Astrocyte (in vitro differentiated cells and primary cell): ENCODE measurements around the gene PRR12.

Source experiments
- CTCF ChIP-seq: IDR thresholded peaks from 2 replicates; pipeline ENCODE4 v1.5.1; 2011; ENCODE audit warnings: low read depth, mild to moderate bottlenecking, inconsistent platforms, low read length, moderate library complexity; ENCODE audit not compliant: insufficient read depth
- EZH2 ChIP-seq: IDR thresholded peaks from 2 replicates; pipeline ENCODE4 v1.6.1; 2012; ENCODE audit warnings: mild to moderate bottlenecking, low read length, inconsistent platforms; ENCODE audit not compliant: insufficient read depth

- no peak for TF ChIP-seq EZH2
- no peak for TF ChIP-seq CTCF
These were observed 26.0 kb downstream of the PRR12 start for GRCh38 chr19:49616945-49617344.
